K562 treated with DMSO at 1 percent for 24 hours (cell line): ENCODE measurements around the gene ELANE. TPM values are rescaled to one million over a fixed set of nuclear protein-coding genes. Genes with fewer than 3 reads are reported as not detected.

Source experiments
- total RNA-seq: library from RNA; unstranded; fragments of 300-600 nt; gene quantifications from 2 replicates; pipeline ENCODE4 v1.2.3, GENCODE V29; 2022; ENCODE audit warnings: low read depth; ENCODE audit not compliant: insufficient read depth

Gene ELANE
- total RNA-seq: not detected in 2 replicates

GRCh38 chr19:852136-853013 is at the start of gene ELANE:
Gene ELANE, plus strand, starts transcription at chr19:852303. Its CDS starts 26 bp downstream, at chr19:852329.

GRCh38 chr19:821825-822503 is 30.1 kb upstream of the ELANE start, which contains the start of gene PLPPR3:
Gene PLPPR3, minus strand, starts transcription at chr19:821955. Its CDS starts 396 bp downstream, at chr19:821559.

GRCh38 chr19:827710-828321 is 24.3 kb upstream of the ELANE start, which contains the start of gene AZU1:
Gene AZU1, plus strand, starts transcription at chr19:827837. Its CDS starts 10 bp downstream, at chr19:827847.

GRCh38 chr19:840519-841206 is 11.4 kb upstream of the ELANE start, which contains the start of gene PRTN3:
Gene PRTN3, plus strand, starts transcription at chr19:840999. Its CDS starts 10 bp downstream, at chr19:841009.

GRCh38 chr19:858868-859843 is 7.1 kb downstream of the ELANE start, which contains the start of gene CFD:
Gene CFD, plus strand, starts transcription at chr19:859664. Its CDS starts 26 bp downstream, at chr19:859690.

GRCh38 chr19:892894-893689 is 41.0 kb downstream of the ELANE start, which contains the start of the genes MED16 and RNU6-9:
Gene MED16, minus strand, starts transcription at chr19:893187. Its CDS starts 2,056 bp downstream, at chr19:891131.
Gene RNU6-9, plus strand, starts transcription at chr19:893484.

Other genes with a start within 250 kb of the ELANE start
- gene POLRMT, start 218.8 kb upstream of the ELANE start, total RNA-seq: 103 and 118 TPM in 2 replicates
- 0.58 and 0.82 TPM in 2 replicates for gene FGF22, start 212.4 kb upstream of the ELANE start, total RNA-seq
- gene RNF126, start 189.1 kb upstream of the ELANE start, total RNA-seq: 97.3 and 111 TPM in 2 replicates
- gene FSTL3, start 175.9 kb upstream of the ELANE start, total RNA-seq: 9.8 and 12.7 TPM in 2 replicates
- 18.9 and 21.6 TPM in 2 replicates for gene PRSS57, start 156.9 kb upstream of the ELANE start, total RNA-seq
- 20.1 and 24.9 TPM in 2 replicates for gene PALM, start 143.4 kb upstream of the ELANE start, total RNA-seq
- 0.25 TPM in 1 of 2 replicates, not detected in the other for gene MISP, start 101.2 kb upstream of the ELANE start, total RNA-seq
- gene PTBP1, start 54.9 kb upstream of the ELANE start, total RNA-seq: 331 and 361 TPM in 2 replicates
- 26.9 and 33.9 TPM in 2 replicates for gene PLPPR3, start 30.3 kb upstream of the ELANE start, total RNA-seq
- gene AZU1, start 24.5 kb upstream of the ELANE start, total RNA-seq: 1.3 and 1.6 TPM in 2 replicates
- gene PRTN3, start 11.3 kb upstream of the ELANE start, total RNA-seq: 0.87 and 1.3 TPM in 2 replicates
- gene CFD, start 7.4 kb downstream of the ELANE start, total RNA-seq: 64.6 and 67.7 TPM in 2 replicates
- gene MED16, start 40.9 kb downstream of the ELANE start, total RNA-seq: 58.2 and 66.2 TPM in 2 replicates
- gene RNU6-9, start 41.2 kb downstream of the ELANE start, total RNA-seq: not detected in 2 replicates
- gene R3HDM4, start 60.9 kb downstream of the ELANE start, total RNA-seq: 169 and 193 TPM in 2 replicates
- gene KISS1R, start 65.0 kb downstream of the ELANE start, total RNA-seq: 4.8 and 5.2 TPM in 2 replicates
- 72.0 and 83.1 TPM in 2 replicates for gene ARID3A, start 73.7 kb downstream of the ELANE start, total RNA-seq
- 89.2 and 91.4 TPM in 2 replicates for gene WDR18, start 132.0 kb downstream of the ELANE start, total RNA-seq
- gene GRIN3B, start 148.1 kb downstream of the ELANE start, total RNA-seq: 0.66 and 0.73 TPM in 2 replicates
- 234 and 259 TPM in 2 replicates for gene TMEM259, start 168.8 kb downstream of the ELANE start, total RNA-seq
- gene RNU6-2, start 169.2 kb downstream of the ELANE start, total RNA-seq: not detected in 2 replicates
- gene CNN2, start 174.3 kb downstream of the ELANE start, total RNA-seq: 103 and 109 TPM in 2 replicates
- 68.1 and 68.5 TPM in 2 replicates for gene ABCA7, start 187.8 kb downstream of the ELANE start, total RNA-seq
- gene ARHGAP45, start 214.9 kb downstream of the ELANE start, total RNA-seq: 26.5 and 30.6 TPM in 2 replicates
- 298 and 316 TPM in 2 replicates for gene POLR2E, start 243.1 kb downstream of the ELANE start, total RNA-seq